ENCODE measurements around the gene GOLT1A. TPM values are rescaled to one million over a fixed set of nuclear protein-coding genes. Genes with fewer than 3 reads are reported as not detected.

Gene GOLT1A
- total RNA-seq, 6 donors from 2014 or later, result 7.5 to 18.5 (median 10.1) TPM; not detected in 1

GRCh38 chr1:204161609-204162493 is 51.9 kb downstream of the GOLT1A start:
- Histone ChIP-seq H3K4me3 (no peak overlapping the region), H3K27ac (peak overlapping the region in 2 of 4 donors; percentile 31 to 67), H3K4me1 (peaks cover 0 to 6% (median 3%) of the 10 kb centered on the region in 4 donors), H3K27me3 (no peaks in the 10 kb centered on the region), H3K36me3 (no peaks in the 10 kb centered on the region), H3K9me3 (no peaks in the 10 kb centered on the region)
- DNase-seq, result peak in 1 of 2 donors; percentile 72
- TF ChIP-seq CTCF (IDR thresholded peaks at IDR 0.05) (no peak), EP300 (IDR thresholded peaks at IDR 0.05) (peak in 1 of 4 donors; percentile 55)
- 47 to 51% methylated on average over 14 of the region's 14 CpGs for WGBS, 2 donors
- ATAC-seq (ENCODE audit: low FRiP score in 2 of 2), result peak; percentile 14 to 28

GRCh38 chr1:204157962-204158361 is 55.8 kb downstream of the GOLT1A start:
- H3K36me3 ChIP-seq, result no peaks in the 10 kb centered on the region
- no peak for ATAC-seq (ENCODE audit: low FRiP score in 2 of 2)
- no peaks in the 10 kb centered on the region for H3K27me3 ChIP-seq
- DNase-seq, result no peak
- WGBS, 2 donors, result 60 to 65% methylated on average over 6 of the region's 6 CpGs
- H3K4me1 ChIP-seq, result peaks cover 0 to 6% (median 3%) of the 10 kb centered on the region in 4 donors
- H3K9me3 ChIP-seq, result no peaks in the 10 kb centered on the region
- H3K27ac ChIP-seq, result no peak overlapping the region
- H3K4me3 ChIP-seq, result no peak overlapping the region
- TF ChIP-seq EP300 (IDR thresholded peaks at IDR 0.05) (no peak), CTCF (IDR thresholded peaks at IDR 0.05) (no peak), POLR2AphosphoS5 (IDR thresholded peaks at IDR 0.05) (no peak), POLR2A (IDR thresholded peaks at IDR 0.05) (no peak)

GRCh38 chr1:204155881-204156280 is 57.9 kb downstream of the GOLT1A start:
- Histone ChIP-seq H3K4me1 (peaks cover 11 to 16% (median 13%) of the 10 kb centered on the region in 4 donors), H3K27ac (no peak overlapping the region), H3K9me3 (no peaks in the 10 kb centered on the region), H3K4me3 (no peak overlapping the region), H3K36me3 (no peaks in the 10 kb centered on the region), H3K27me3 (peaks cover 0 to 3% (median 0%) of the 10 kb centered on the region in 4 donors)
- 89 to 90% methylated on average over 9 to 10 of the region's 10 CpGs for WGBS, 2 donors
- DNase-seq (no peak), ATAC-seq (ENCODE audit: low FRiP score in 2 of 2) (no peak)
- TF ChIP-seq POLR2A (IDR thresholded peaks at IDR 0.05) (no peak), CTCF (IDR thresholded peaks at IDR 0.05) (no peak), EP300 (IDR thresholded peaks at IDR 0.05) (no peak), POLR2AphosphoS5 (IDR thresholded peaks at IDR 0.05) (no peak)

- no peak for TF ChIP-seq POLR2AphosphoS5 (IDR thresholded peaks at IDR 0.05)
- no peak for TF ChIP-seq CTCF (IDR thresholded peaks at IDR 0.05)
- TF ChIP-seq EP300 (IDR thresholded peaks at IDR 0.05), result no peak
- no peak for TF ChIP-seq POLR2A (IDR thresholded peaks at IDR 0.05)
- DNase-seq, result peak in 1 of 2 donors; percentile 59
- H3K4me3 ChIP-seq, result no peak overlapping the region
These were observed 59.1 kb downstream of the GOLT1A start for GRCh38 chr1:204154568-204155255.

More at GRCh38 chr1:204154568-204155255, 59.1 kb downstream of the GOLT1A start:
- Histone ChIP-seq H3K4me1 (peaks cover 11 to 22% (median 14%) of the 10 kb centered on the region in 4 donors), H3K9me3 (no peaks in the 10 kb centered on the region), H3K27me3 (peaks cover 0 to 3% (median 0%) of the 10 kb centered on the region in 4 donors), H3K36me3 (no peaks in the 10 kb centered on the region), H3K27ac (no peak overlapping the region)
- WGBS, 2 donors, result 79 to 93% methylated on average over 7 to 15 of the region's 15 CpGs
- ATAC-seq (ENCODE audit: low FRiP score in 2 of 2), result no peak
